GM23338 (cell line): ENCODE results near the gene MICAL2. TPM values are rescaled to one million over a fixed set of nuclear protein-coding genes. Genes with fewer than 3 reads are reported as not detected.

Experiments used
- ATAC-seq: fragments of 200-7000 bp; cut with Tn5 transposase; 3 replicates; pipeline ENCODE4 v1.9.1; 2020
- DNase-seq: peaks from one replicate; pipeline ENCODE4 v3.0.0-alpha.2; 2015; ENCODE audit warnings: low spot score
- H2AFZ ChIP-seq: fragments of 200-600 bp; sonication (generic); 2 replicates; pipeline ENCODE4 v1.8.0; 2016; ENCODE audit warnings: antibody characterized with exemption, mild to moderate bottlenecking, moderate library complexity
- H3F3A ChIP-seq: fragments of 200-600 bp; sonication (generic); replicated peaks from 2 replicates; pipeline ENCODE4 v1.8.0; 2017; ENCODE audit warnings: antibody characterized with exemption, mixed run types, low read depth
- H3K27ac ChIP-seq: fragments of 200-600 bp; sonication (generic); 2 replicates; pipeline ENCODE4 v1.6.1; 2016; ENCODE audit warnings: low read depth
- H3K27me3 ChIP-seq: fragments of 200-600 bp; sonication (generic); 2 replicates; pipeline ENCODE4 v1.8.0; 2016; ENCODE audit warnings: mild to moderate bottlenecking, mixed run types, moderate library complexity; ENCODE audit not compliant: insufficient read depth
- H3K36me3 ChIP-seq: fragments of 200-600 bp; sonication (generic); 2 replicates; pipeline ENCODE4 v1.8.0; 2016; ENCODE audit warnings: mild to moderate bottlenecking; ENCODE audit not compliant: insufficient read depth
- H3K4me1 ChIP-seq: fragments of 200-600 bp; sonication (generic); 2 replicates; pipeline ENCODE4 v1.8.0; 2016; ENCODE audit warnings: mild to moderate bottlenecking, moderate library complexity; ENCODE audit not compliant: insufficient read depth
- H3K4me2 ChIP-seq: fragments of 200-600 bp; sonication (generic); 2 replicates; pipeline ENCODE4 v1.7.1; 2017; ENCODE audit warnings: mixed run types
- H3K4me3 ChIP-seq: fragments of 200-600 bp; sonication (generic); 2 replicates; pipeline ENCODE4 v1.6.1; 2016; ENCODE audit warnings: mixed run types
- H3K79me2 ChIP-seq: fragments of 200-600 bp; sonication (generic); replicated peaks from 2 replicates; pipeline ENCODE4 v1.8.0; 2017; ENCODE audit warnings: mild to moderate bottlenecking; ENCODE audit not compliant: insufficient read depth
- H3K9me2 ChIP-seq: fragments of 200-600 bp; sonication (generic); 2 replicates; pipeline ENCODE4 v1.8.0; 2017; ENCODE audit not compliant: insufficient read depth
- H4K20me1 ChIP-seq: fragments of 200-600 bp; sonication (generic); replicated peaks from 2 replicates; pipeline ENCODE4 v1.8.0; 2017; ENCODE audit warnings: mild to moderate bottlenecking; ENCODE audit not compliant: insufficient read depth
- H3K27ac Mint-ChIP-seq: 2 replicates; pipeline ENCODE4 v1.8.0; 2020; ENCODE audit warnings: inconsistent platforms, mild to moderate bottlenecking, moderate library complexity, mixed read lengths
- H3K27me3 Mint-ChIP-seq: 3 replicates; pipeline ENCODE4 v1.8.0; 2022; ENCODE audit warnings: low read depth, mild to moderate bottlenecking, moderate library complexity, mixed read lengths, inconsistent platforms; ENCODE audit not compliant: insufficient read depth, poor library complexity
- H3K36me3 Mint-ChIP-seq: 3 replicates; pipeline ENCODE4 v1.8.0; 2021; ENCODE audit warnings: low read depth, mild to moderate bottlenecking, inconsistent platforms, moderate library complexity, mixed read lengths
- H3K4me1 Mint-ChIP-seq: 3 replicates; pipeline ENCODE4 v1.8.0; 2020; ENCODE audit warnings: mild to moderate bottlenecking, inconsistent platforms, mixed read lengths
- H3K4me3 Mint-ChIP-seq: 3 replicates; pipeline ENCODE4 v1.8.0; 2021; ENCODE audit warnings: moderate library complexity, mild to moderate bottlenecking, inconsistent platforms, mixed read lengths
- H3K9me3 Mint-ChIP-seq: 3 replicates; pipeline ENCODE4 v1.8.0; 2020; ENCODE audit warnings: moderate library complexity, mild to moderate bottlenecking, inconsistent platforms, mixed read lengths
- CREB1 ChIP-seq: fragments of 250-450 bp; sonication (Bioruptor Pico); IDR thresholded peaks from 2 replicates; pipeline ENCODE4 v1.5.0; 2020; ENCODE audit warnings: low read depth, mild to moderate bottlenecking, moderate library complexity
- CTCF ChIP-seq, 2 experiments: fragments of 200-600 bp in 1 of 2; sonication (generic) in 1 of 2; conservative IDR thresholded peaks; 2 replicates each; pipeline versions ENCODE4 v1.5.1 to v1.6.1; 2016 to 2017; ENCODE audit warnings: antibody characterized with exemption in 2 of 2, low read depth in 2 of 2, mild to moderate bottlenecking in 2 of 2, moderate library complexity in 1 of 2
- ETS1 ChIP-seq: IDR thresholded peaks from 2 replicates; pipeline ENCODE4 v1.6.1; 2016; ENCODE audit warnings: antibody characterized with exemption
- EZH2phosphoT487 ChIP-seq: fragments of 200-600 bp; sonication (generic); IDR thresholded peaks from one replicate; pipeline ENCODE4 v1.8.1; 2018; ENCODE audit warnings: antibody characterized with exemption; ENCODE audit not compliant: unreplicated experiment
- JUNB ChIP-seq: IDR thresholded peaks from one replicate; pipeline ENCODE4 v1.6.1; 2016; ENCODE audit warnings: antibody characterized with exemption; ENCODE audit not compliant: unreplicated experiment
- NANOG ChIP-seq: IDR thresholded peaks from 2 replicates; pipeline ENCODE4 v1.6.1; 2016; ENCODE audit warnings: antibody characterized with exemption, borderline replicate concordance
- POLR2AphosphoS5 ChIP-seq: IDR thresholded peaks from 2 replicates; pipeline ENCODE4 v1.6.1; 2016; ENCODE audit warnings: antibody characterized with exemption, low read depth
- STAT1 ChIP-seq: IDR thresholded peaks from one replicate; pipeline ENCODE4 v1.6.1; 2016; ENCODE audit warnings: antibody characterized with exemption; ENCODE audit not compliant: unreplicated experiment
- ZNF462 ChIP-seq: fragments of 250-450 bp; sonication (Bioruptor Pico); IDR thresholded peaks from 2 replicates; pipeline ENCODE4 v1.5.0; 2020; ENCODE audit warnings: mild to moderate bottlenecking, moderate library complexity
- polyA plus RNA-seq: library from polyadenylated mRNA; unstranded; fragments of >200 nt; fragmentation: Nextera tagmentation; extraction: Ambion mirVana; gene quantifications from 2 replicates; pipeline ENCODE4 v1.2.1, GENCODE V29; 2016
- total RNA-seq: library from RNA; depleted of rRNA; stranded (reverse); fragments of >200 nt; shearing (Covaris generic); gene quantifications from 2 replicates; pipeline ENCODE4 v1.2.3, GENCODE V29; 2014

The MICAL2 gene
- total and polyA plus RNA-seq, 2 experiments from 2014 or later = 0.66 to 1.4 TPM

- H3K79me2 ChIP-seq = no peaks in the 10 kb centered on the region
- DNase-seq = no peak
- no peaks in the 10 kb centered on the region for H3K4me1 ChIP-seq
- Mint-ChIP-seq H3K9me3 (no peaks in the 10 kb centered on the region), H3K4me1 (peaks cover 6% of the 10 kb centered on the region), H3K27ac (no peak overlapping the region), H3K27me3 (peaks cover 10% of the 10 kb centered on the region), H3K4me3 (no peak overlapping the region), H3K36me3 (no peaks in the 10 kb centered on the region)
- no peaks in the 10 kb centered on the region for H3K9me2 ChIP-seq
- H3K27ac ChIP-seq = no peak overlapping the region
- H3K4me2 ChIP-seq = no peak overlapping the region
- no peak overlapping the region for H3K4me3 ChIP-seq
- no peaks in the 10 kb centered on the region for H4K20me1 ChIP-seq
- no peaks in the 10 kb centered on the region for H3F3A ChIP-seq
- H2AFZ ChIP-seq = no peak overlapping the region
- ATAC-seq = no peak
- no peaks in the 10 kb centered on the region for H3K27me3 ChIP-seq
- TF ChIP-seq EZH2phosphoT487 = no peak
- no peak for TF ChIP-seq ETS1
- TF ChIP-seq CREB1 = no peak
- TF ChIP-seq STAT1 = no peak
- TF ChIP-seq POLR2AphosphoS5 = no peak
- no peak for TF ChIP-seq JUNB
- TF ChIP-seq NANOG = no peak
- no peak for TF ChIP-seq ZNF462 (CRISPR knock-in tag)
- TF ChIP-seq CTCF (conservative IDR thresholded peaks at IDR 0.05; ENCODE audit: low read depth in 2 of 2) = no peak
- H3K36me3 ChIP-seq = no peaks in the 10 kb centered on the region
Observed at GRCh38 chr11:12084256-12084655, 26.1 kb upstream of the MICAL2 start.
